Upper lobe of left lung (tissue), 6 donors: ENCODE data around the gene SHQ1. TPM values are rescaled to one million over a fixed set of nuclear protein-coding genes. Genes with fewer than 3 reads are reported as not detected.

Experiments used
- ATAC-seq, 2 donors: fragments of 200-7000 bp; cut with Tn5 transposase; one replicate each; pipeline ENCODE4 v1.9.1; 2022; ENCODE audit warnings: mild to moderate bottlenecking in 2 of 2, moderate library complexity in 2 of 2; ENCODE audit not compliant: low FRiP score in 2 of 2
- DNase-seq, 2 donors: peaks; one replicate each; pipeline ENCODE4 v3.0.0-alpha.2; 2019 to 2020
- H3K27ac ChIP-seq, 4 donors: fragments of 200-600 bp; sonication (generic); one replicate each; pipeline ENCODE4 v1.5.1; 2016 to 2019
- H3K27me3 ChIP-seq, 4 donors: fragments of 200-600 bp; sonication (generic); one replicate each; pipeline ENCODE4 v1.5.1; 2017 to 2019
- H3K36me3 ChIP-seq, 4 donors: fragments of 200-600 bp; sonication (generic); one replicate each; pipeline ENCODE4 v1.5.1; 2016 to 2019
- H3K4me1 ChIP-seq, 4 donors: fragments of 200-600 bp; sonication (generic); one replicate each; pipeline ENCODE4 v1.5.1; 2018 to 2019
- H3K4me3 ChIP-seq, 4 donors: fragments of 200-600 bp; sonication (generic); one replicate each; pipeline ENCODE4 v1.5.1; 2017 to 2019; ENCODE audit warnings: mild to moderate bottlenecking in 2 of 4, moderate library complexity in 1 of 4
- H3K9me3 ChIP-seq, 4 donors: fragments of 200-600 bp; sonication (generic); one replicate each; pipeline ENCODE4 v1.5.1; 2018 to 2019
- CTCF ChIP-seq, 6 experiments: fragments of 450-650 bp in 4 of 6; fragments of 200-600 bp in 2 of 6; sonication (generic) in 2 of 6; IDR thresholded peaks; one replicate each; pipeline ENCODE4 v1.5.1; 2016 to 2019; ENCODE audit warnings: antibody characterized with exemption in 6 of 6
- EP300 ChIP-seq, 4 donors: sonication (generic); formaldehyde crosslinking; IDR thresholded peaks; one replicate each; pipeline ENCODE4 v1.5.1; 2017; ENCODE audit warnings: antibody characterized with exemption in 4 of 4, control low read depth in 2 of 4
- POLR2A ChIP-seq, 4 donors: fragments of 450-650 bp; IDR thresholded peaks; one replicate each; pipeline ENCODE4 v1.5.1; 2016 to 2017; ENCODE audit warnings: antibody characterized with exemption in 4 of 4, mild to moderate bottlenecking in 2 of 4
- POLR2AphosphoS5 ChIP-seq, 2 donors: sonication (generic); formaldehyde crosslinking; IDR thresholded peaks; one replicate each; pipeline ENCODE4 v1.5.1; 2017; ENCODE audit warnings: antibody characterized with exemption in 2 of 2
- WGBS, 2 donors: methylation state at CpG; one replicate each; pipeline ENCODE4 v1.1.5; 2017 to 2018; 5-methylcytosine and 5-hydroxymethylcytosine counted together
- total RNA-seq, 6 donors: library from RNA; depleted of rRNA in 4 of 6; stranded (reverse); fragments of >200 nt in 4 of 6; gene quantifications; one replicate each; pipeline versions ENCODE4 v1.1.0 to v1.2.1, GENCODE V29; 2016 to 2021
- donor health status: DM: no; HTN: no; CAD: no; lungs with moderate emphysema.
- donor health status: DM: no; HTN: yes; CAD: no; lungs with severe emphysema.

SHQ1 gene
- total RNA-seq, 6 donors from 2014 or later, result 12.0 to 31.4 (median 19.3) TPM

GRCh38 chr3:72872183-72872582 lies 23.9 kb upstream of the SHQ1 start:
- TF ChIP-seq CTCF (IDR thresholded peaks at IDR 0.05), result no peak
- TF ChIP-seq POLR2AphosphoS5 (IDR thresholded peaks at IDR 0.05), result no peak
- TF ChIP-seq POLR2A (IDR thresholded peaks at IDR 0.05), result no peak
- no peak for TF ChIP-seq EP300 (IDR thresholded peaks at IDR 0.05)
- H3K4me3 ChIP-seq, result no peak overlapping the region
- H3K9me3 ChIP-seq, result no peaks in the 10 kb centered on the region
- no peaks in the 10 kb centered on the region for H3K4me1 ChIP-seq
- peak in 1 of 2 donors; percentile 87 for ATAC-seq
- H3K27me3 ChIP-seq, result no peaks in the 10 kb centered on the region
- H3K27ac ChIP-seq, result no peak overlapping the region
- WGBS, 2 donors, result 80 to 90% methylated on average over 5 of the region's 5 CpGs
- no peak for DNase-seq
- no peaks in the 10 kb centered on the region for H3K36me3 ChIP-seq

GRCh38 chr3:72862314-72863090 lies 14.3 kb upstream of the SHQ1 start:
- H3K27ac ChIP-seq, result no peak overlapping the region
- H3K4me1 ChIP-seq, result no peaks in the 10 kb centered on the region
- no peak for TF ChIP-seq EP300 (IDR thresholded peaks at IDR 0.05)
- no peak overlapping the region for H3K4me3 ChIP-seq
- ATAC-seq, result no peak
- 62 to 65% methylated on average over 7 of the region's 7 CpGs for WGBS, 2 donors
- no peak for DNase-seq
- H3K9me3 ChIP-seq, result no peaks in the 10 kb centered on the region
- H3K27me3 ChIP-seq, result no peaks in the 10 kb centered on the region
- no peaks in the 10 kb centered on the region for H3K36me3 ChIP-seq

GRCh38 chr3:72860846-72861245 lies 12.6 kb upstream of the SHQ1 start:
- H3K9me3 ChIP-seq, result no peaks in the 10 kb centered on the region
- no peaks in the 10 kb centered on the region for H3K4me1 ChIP-seq
- H3K36me3 ChIP-seq, result no peaks in the 10 kb centered on the region
- H3K4me3 ChIP-seq, result no peak overlapping the region
- TF ChIP-seq POLR2AphosphoS5 (IDR thresholded peaks at IDR 0.05) (no peak), EP300 (IDR thresholded peaks at IDR 0.05) (no peak), CTCF (IDR thresholded peaks at IDR 0.05) (no peak), POLR2A (IDR thresholded peaks at IDR 0.05) (no peak)
- no peak for DNase-seq
- H3K27ac ChIP-seq, result no peak overlapping the region
- 65 to 72% methylated on average over 1 of the region's 1 CpG for WGBS, 2 donors
- no peaks in the 10 kb centered on the region for H3K27me3 ChIP-seq
- no peak for ATAC-seq

GRCh38 chr3:72860053-72860452 lies 11.8 kb upstream of the SHQ1 start:
- Histone ChIP-seq H3K4me3 (no peak overlapping the region), H3K27ac (no peak overlapping the region), H3K36me3 (no peaks in the 10 kb centered on the region), H3K4me1 (no peaks in the 10 kb centered on the region), H3K9me3 (no peaks in the 10 kb centered on the region), H3K27me3 (peaks cover 0 to 2% (median 0%) of the 10 kb centered on the region in 4 donors)
- WGBS, 2 donors, result 85 to 86% methylated on average over 5 of the region's 5 CpGs
- no peak for TF ChIP-seq POLR2AphosphoS5 (IDR thresholded peaks at IDR 0.05)
- TF ChIP-seq EP300 (IDR thresholded peaks at IDR 0.05), result no peak
- TF ChIP-seq CTCF (IDR thresholded peaks at IDR 0.05), result no peak
- no peak for TF ChIP-seq POLR2A (IDR thresholded peaks at IDR 0.05)
- DNase-seq (no peak), ATAC-seq (no peak)

- H3K27ac ChIP-seq, result no peak overlapping the region
- H3K27me3 ChIP-seq, result peaks cover 0 to 2% (median 0%) of the 10 kb centered on the region in 4 donors
- no peaks in the 10 kb centered on the region for H3K36me3 ChIP-seq
- no peak overlapping the region for H3K4me3 ChIP-seq
- DNase-seq, result no peak
- ATAC-seq, result no peak
- no peaks in the 10 kb centered on the region for H3K4me1 ChIP-seq
- WGBS, 2 donors, result 61 to 79% methylated on average over 7 of the region's 7 CpGs
- no peaks in the 10 kb centered on the region for H3K9me3 ChIP-seq
- no peak for TF ChIP-seq EP300 (IDR thresholded peaks at IDR 0.05)
- TF ChIP-seq POLR2AphosphoS5 (IDR thresholded peaks at IDR 0.05), result no peak
- TF ChIP-seq CTCF (IDR thresholded peaks at IDR 0.05), result no peak
- TF ChIP-seq POLR2A (IDR thresholded peaks at IDR 0.05), result no peak
Measured at GRCh38 chr3:72855001-72855400, 6.8 kb upstream of the SHQ1 start.
